HG02588 (cell line): ENCODE measurements around the gene OXNAD1.

Experiments used
- ATAC-seq: cut with Tn5 transposase; IDR thresholded peaks from one replicate; pipeline ENCODE4 v1.9.1; 2021; ENCODE audit warnings: mild to moderate bottlenecking, moderate library complexity; ENCODE audit not compliant: unreplicated experiment

OXNAD1 gene

GRCh38 chr3:16354291-16354690 is 89.3 kb downstream of the OXNAD1 start:
- ATAC-seq: no peak
